CD14-positive monocyte (primary cell): ENCODE data around the gene RPS21. TPM values are rescaled to one million over a fixed set of nuclear protein-coding genes. Genes with fewer than 3 reads are reported as not detected.

Experiments
- DNase-seq, 3 donors: peaks; one replicate each; pipeline ENCODE4 v3.0.0-alpha.2; 2011 to 2022
- H2AFZ ChIP-seq: 2 replicates; pipeline ENCODE4 v1.6.0; 2012; ENCODE audit warnings: mild to moderate bottlenecking, low read depth, low read length, inconsistent platforms; ENCODE audit not compliant: insufficient read depth, poor library complexity, severe bottlenecking
- H3K27ac ChIP-seq, 2 donors: 1 replicate in 1 of 2; 2 replicates in 1 of 2; pipeline ENCODE4 v1.5.1; 2012 to 2013; ENCODE audit warnings: low read length in 2 of 2, control low read depth in 1 of 2, inconsistent platforms in 1 of 2, low read depth in 1 of 2, mild to moderate bottlenecking in 1 of 2
- H3K27me3 ChIP-seq, 2 donors: one replicate each; pipeline versions ENCODE4 v1.6.0 to v1.6.1; 2011 to 2013; ENCODE audit warnings: low read length in 2 of 2; ENCODE audit not compliant: control insufficient read depth in 2 of 2, insufficient read depth in 2 of 2
- H3K36me3 ChIP-seq, 2 donors: replicated peaks in 1 of 2; 1 replicate in 1 of 2; 2 replicates in 1 of 2; pipeline versions ENCODE4 v1.5.1 to v1.6.1; 2012 to 2013; ENCODE audit warnings: low read length in 2 of 2, control low read depth in 1 of 2, inconsistent platforms in 1 of 2, mild to moderate bottlenecking in 1 of 2; ENCODE audit not compliant: insufficient read depth in 2 of 2, control insufficient read depth in 1 of 2
- H3K4me1 ChIP-seq, 2 donors: 1 replicate in 1 of 2; 2 replicates in 1 of 2; pipeline versions ENCODE4 v1.5.1 to v1.6.1; 2012 to 2013; ENCODE audit warnings: low read length in 2 of 2, control low read depth in 1 of 2, inconsistent platforms in 1 of 2, mild to moderate bottlenecking in 1 of 2, moderate library complexity in 1 of 2; ENCODE audit not compliant: insufficient read depth in 2 of 2, control insufficient read depth in 1 of 2
- H3K4me2 ChIP-seq: replicated peaks from 2 replicates; pipeline ENCODE3; 2012; ENCODE audit warnings: low read length, moderate library complexity, mild to moderate bottlenecking; ENCODE audit not compliant: poor library complexity, severe bottlenecking; ENCODE audit errors: extremely low read depth
- H3K4me3 ChIP-seq, 3 experiments: fragments of 200-600 bp in 1 of 3; sonication (generic) in 1 of 3; replicated peaks in 1 of 3; 1 replicate in 2 of 3; 2 replicates in 1 of 3; pipeline ENCODE4 v1.5.1; 2011 to 2013; ENCODE audit warnings: low read length in 3 of 3, mild to moderate bottlenecking in 3 of 3, control low read depth in 2 of 3, low read depth in 2 of 3, inconsistent platforms in 1 of 3, moderate library complexity in 1 of 3
- H3K79me2 ChIP-seq: 2 replicates; pipeline ENCODE4 v1.6.0; 2012; ENCODE audit warnings: mild to moderate bottlenecking, control low read depth, inconsistent platforms, low read length, moderate library complexity; ENCODE audit not compliant: insufficient read depth
- H3K9ac ChIP-seq: 2 replicates; pipeline ENCODE4 v1.6.0; 2017; ENCODE audit warnings: low read length, mild to moderate bottlenecking; ENCODE audit not compliant: insufficient read depth, poor library complexity, severe bottlenecking
- H3K9me3 ChIP-seq, 2 donors: replicated peaks in 1 of 2; 1 replicate in 1 of 2; 2 replicates in 1 of 2; pipeline versions ENCODE4 v1.5.1 to v1.6.1; 2012 to 2013; ENCODE audit warnings: low read length in 2 of 2, control low read depth in 1 of 2; ENCODE audit not compliant: control insufficient read depth in 1 of 2, insufficient read depth in 1 of 2
- H4K20me1 ChIP-seq: 2 replicates; pipeline ENCODE4 v1.6.0; 2012; ENCODE audit warnings: mild to moderate bottlenecking, low read length, control low read depth, moderate library complexity; ENCODE audit not compliant: insufficient read depth
- H3K27ac Mint-ChIP-seq, 7 donors: one replicate each; pipeline ENCODE4 v1.8.0; 2020; ENCODE audit warnings: mild to moderate bottlenecking in 7 of 7, mixed read lengths in 7 of 7, moderate library complexity in 6 of 7, inconsistent platforms in 2 of 7
- H3K27me3 Mint-ChIP-seq, 3 donors: one replicate each; pipeline ENCODE4 v1.8.0; 2021 to 2022; ENCODE audit warnings: low read depth in 3 of 3, mild to moderate bottlenecking in 3 of 3, mixed read lengths in 3 of 3, moderate library complexity in 3 of 3, inconsistent platforms in 1 of 3
- H3K36me3 Mint-ChIP-seq, 2 donors: one replicate each; pipeline ENCODE4 v1.8.0; 2020; ENCODE audit warnings: mixed read lengths in 2 of 2, inconsistent platforms in 1 of 2, mild to moderate bottlenecking in 1 of 2
- H3K4me1 Mint-ChIP-seq: one replicate; pipeline ENCODE4 v1.8.0; 2020; ENCODE audit warnings: mild to moderate bottlenecking, mixed read lengths
- H3K4me3 Mint-ChIP-seq, 2 donors: one replicate each; pipeline ENCODE4 v1.8.0; 2020; ENCODE audit warnings: mild to moderate bottlenecking in 2 of 2, mixed read lengths in 2 of 2, moderate library complexity in 1 of 2
- H3K9me3 Mint-ChIP-seq, 7 donors: one replicate each; pipeline ENCODE4 v1.8.0; 2020 to 2022; ENCODE audit warnings: mixed read lengths in 7 of 7, mild to moderate bottlenecking in 6 of 7, moderate library complexity in 6 of 7, inconsistent platforms in 2 of 7
- WGBS: methylation state at CpG from one replicate; pipeline ENCODE4 v1.1.5; 2013; ENCODE audit warnings: missing lambda C conversion rate; ENCODE audit not compliant: insufficient coverage; 5-methylcytosine and 5-hydroxymethylcytosine counted together
- intact Hi-C, 2 donors: fragments of 100-400 bp; cut with micrococcal nuclease; formaldehyde crosslinking; loops; one replicate each; pipeline versions ENCODE4 v1.15.0 to v1.15.1; 2023
- polyA plus RNA-seq, 3 donors: library from polyadenylated mRNA; depleted of rRNA in 1 of 3; unstranded in 2 of 3; stranded (reverse) in 1 of 3; fragments of 300-500 nt in 2 of 3; fragments of >200 nt in 1 of 3; fragmentation: Illumina TruSeq in 2 of 3; gene quantifications; 1 replicate in 2 of 3; 2 replicates in 1 of 3; pipeline ENCODE4 v1.2.3, GENCODE V29; 2012 to 2021
- TF ChIP-seq, protein P1 (sequence below): fragments of 200-600 bp; IDR thresholded peaks from one replicate; pipeline ENCODE4 v1.8.0; 2022; ENCODE audit warnings: antibody characterized with exemption, mild to moderate bottlenecking

RPS21 gene
- polyA plus RNA-seq, 3 donors: 799 to 6,263 (median 968) TPM

DNA sequence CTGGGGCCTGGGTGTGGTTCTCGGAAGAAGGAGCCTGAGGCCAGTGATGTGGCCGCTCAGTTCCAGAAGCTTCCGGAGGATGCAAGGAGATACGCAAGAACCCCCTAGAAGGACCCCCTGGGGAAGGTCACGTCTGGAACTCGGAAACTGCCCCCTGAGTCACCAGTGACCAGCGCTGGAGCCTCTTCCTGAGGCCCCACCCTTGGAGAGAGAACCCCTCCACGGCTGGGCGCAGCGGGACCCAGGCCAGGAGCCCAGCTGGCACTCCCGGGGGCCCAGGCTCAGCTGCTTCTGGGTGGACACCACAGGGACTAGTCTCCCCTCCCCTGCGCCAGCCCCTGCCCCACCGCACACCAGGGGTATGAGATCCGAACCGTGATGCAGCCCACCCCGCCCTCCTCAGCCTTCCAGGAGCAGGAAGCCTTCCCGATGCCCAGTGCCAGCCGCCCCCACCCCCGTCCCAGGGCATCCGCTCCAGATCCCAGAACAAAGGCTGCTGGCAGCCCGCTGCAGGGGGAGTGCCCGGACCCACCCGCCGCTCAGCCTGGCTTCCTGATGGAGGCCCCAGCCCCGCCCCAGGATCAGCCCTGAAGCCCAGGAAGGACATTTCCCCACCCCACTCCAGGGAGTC is 27.3 kb upstream of the RPS21 start:
- 84% methylated on average over 22 of the region's 25 CpGs for WGBS
- H3K27me3 ChIP-seq: peaks cover 0 to 11% of the 10 kb centered on the region in 2 donors
- H4K20me1 ChIP-seq: no peaks in the 10 kb centered on the region
- no peaks in the 10 kb centered on the region for H3K79me2 ChIP-seq
- Mint-ChIP-seq H3K4me3 (no peak overlapping the region), H3K4me1 (no peaks in the 10 kb centered on the region), H3K27ac (no peak overlapping the region), H3K36me3 (no peaks in the 10 kb centered on the region), H3K9me3 (no peaks in the 10 kb centered on the region), H3K27me3 (peaks cover 3 to 33% (median 19%) of the 10 kb centered on the region in 3 donors)
- H3K27ac ChIP-seq: no peak overlapping the region
- no peak for DNase-seq
- no peak overlapping the region for H3K4me2 ChIP-seq
- H3K9me3 ChIP-seq: no peaks in the 10 kb centered on the region
- no peak overlapping the region for H2AFZ ChIP-seq
- TF ChIP-seq, protein P1, sequence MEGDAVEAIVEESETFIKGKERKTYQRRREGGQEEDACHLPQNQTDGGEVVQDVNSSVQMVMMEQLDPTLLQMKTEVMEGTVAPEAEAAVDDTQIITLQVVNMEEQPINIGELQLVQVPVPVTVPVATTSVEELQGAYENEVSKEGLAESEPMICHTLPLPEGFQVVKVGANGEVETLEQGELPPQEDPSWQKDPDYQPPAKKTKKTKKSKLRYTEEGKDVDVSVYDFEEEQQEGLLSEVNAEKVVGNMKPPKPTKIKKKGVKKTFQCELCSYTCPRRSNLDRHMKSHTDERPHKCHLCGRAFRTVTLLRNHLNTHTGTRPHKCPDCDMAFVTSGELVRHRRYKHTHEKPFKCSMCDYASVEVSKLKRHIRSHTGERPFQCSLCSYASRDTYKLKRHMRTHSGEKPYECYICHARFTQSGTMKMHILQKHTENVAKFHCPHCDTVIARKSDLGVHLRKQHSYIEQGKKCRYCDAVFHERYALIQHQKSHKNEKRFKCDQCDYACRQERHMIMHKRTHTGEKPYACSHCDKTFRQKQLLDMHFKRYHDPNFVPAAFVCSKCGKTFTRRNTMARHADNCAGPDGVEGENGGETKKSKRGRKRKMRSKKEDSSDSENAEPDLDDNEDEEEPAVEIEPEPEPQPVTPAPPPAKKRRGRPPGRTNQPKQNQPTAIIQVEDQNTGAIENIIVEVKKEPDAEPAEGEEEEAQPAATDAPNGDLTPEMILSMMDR: no peak
- no peak overlapping the region for H3K9ac ChIP-seq
- H3K36me3 ChIP-seq: no peaks in the 10 kb centered on the region
- H3K4me3 ChIP-seq: no peak overlapping the region
- H3K4me1 ChIP-seq: no peaks in the 10 kb centered on the region
- intact Hi-C loops: no loop called here

DNA sequence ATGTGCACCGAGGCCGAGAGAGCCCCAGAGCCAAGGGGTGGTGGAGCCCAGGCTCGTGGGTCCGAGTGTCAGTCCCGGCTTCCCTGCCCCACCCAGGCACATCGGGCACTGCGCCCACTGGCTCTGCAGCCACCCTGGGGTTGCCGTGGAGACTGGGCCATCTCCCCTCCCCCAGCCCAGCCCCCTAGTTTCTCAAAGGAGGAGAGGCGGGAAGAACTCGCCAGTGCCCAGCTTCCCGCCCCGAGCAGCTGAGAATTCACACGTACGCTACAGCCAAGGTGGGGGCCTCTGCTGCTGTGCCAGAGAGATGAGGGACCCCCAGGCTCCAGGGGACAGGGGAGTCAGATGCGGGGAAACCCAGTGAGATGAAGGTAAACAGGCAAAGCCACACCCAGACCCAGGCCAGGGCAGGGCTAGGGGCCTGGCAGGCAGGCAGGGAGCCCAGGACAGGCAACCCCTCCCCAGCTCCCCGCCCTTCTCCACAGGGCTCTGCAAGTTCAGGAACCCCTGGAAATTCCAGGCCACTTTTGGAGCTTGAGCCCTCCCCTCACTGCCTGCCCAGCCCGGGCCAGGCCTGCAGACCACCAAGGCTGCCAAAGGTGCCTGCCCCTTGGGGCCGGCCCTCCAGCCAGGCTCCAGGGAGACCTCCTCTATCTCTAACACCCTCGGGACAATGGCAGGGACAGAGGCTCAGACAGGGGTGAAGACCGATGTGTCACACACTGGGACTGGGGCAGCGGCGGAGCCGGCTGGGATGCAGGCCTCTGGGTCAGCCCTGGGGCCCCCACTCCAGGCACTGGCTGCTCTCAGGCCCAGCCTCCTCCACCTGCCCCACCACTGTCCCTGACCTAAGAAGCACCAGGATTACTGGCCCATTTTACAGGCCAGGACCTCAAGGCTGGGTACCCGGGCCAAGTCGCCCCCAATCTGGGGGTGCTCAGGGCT is 25.8 kb upstream of the RPS21 start:
- peaks cover 5 to 26% of the 10 kb centered on the region in 2 donors for H3K27me3 ChIP-seq
- H3K36me3 Mint-ChIP-seq: no peaks in the 10 kb centered on the region
- H2AFZ ChIP-seq: no peak overlapping the region
- H3K4me1 ChIP-seq: peaks cover 0 to under 1% of the 10 kb centered on the region in 2 donors
- no peaks in the 10 kb centered on the region for H4K20me1 ChIP-seq
- H3K79me2 ChIP-seq: no peaks in the 10 kb centered on the region
- H3K9ac ChIP-seq: no peak overlapping the region
- H3K4me1 Mint-ChIP-seq: no peaks in the 10 kb centered on the region
- H3K4me3 ChIP-seq: no peak overlapping the region
- TF ChIP-seq, protein P1: no peak
- H3K4me3 Mint-ChIP-seq: no peak overlapping the region
- H3K27me3 Mint-ChIP-seq: peaks cover 14 to 44% (median 34%) of the 10 kb centered on the region in 3 donors
- no peak overlapping the region for H3K27ac ChIP-seq
- intact Hi-C loops: no loop called here
- DNase-seq: no peak
- 89% methylated on average over 17 of the region's 25 CpGs for WGBS
- no peaks in the 10 kb centered on the region for H3K9me3 ChIP-seq
- no peak overlapping the region for H3K4me2 ChIP-seq
- no peak overlapping the region for H3K27ac Mint-ChIP-seq
- H3K36me3 ChIP-seq: no peaks in the 10 kb centered on the region
- H3K9me3 Mint-ChIP-seq: peaks cover 0 to 1% (median 0%) of the 10 kb centered on the region in 7 donors
